Dermis blood vessel endothelial cell (primary cell): ENCODE results near the gene TXLNA. TPM values are rescaled to one million over a fixed set of nuclear protein-coding genes. Genes with fewer than 3 reads are reported as not detected.

ENCODE experiments used
- DNase-seq: peaks from one replicate; pipeline ENCODE4 v3.0.0; 2010
- total RNA-seq: library from RNA; depleted of rRNA; stranded (reverse); fragments of >200 nt; gene quantifications from 2 replicates; pipeline ENCODE4 v1.2.3, GENCODE V29; 2014

TXLNA gene
- total RNA-seq, 1 donor from 2014 or later: 83.7 TPM

GRCh38 chr1:32186077-32186476, 6.6 kb downstream of the TXLNA start:
- DNase-seq: no peak

DNA sequence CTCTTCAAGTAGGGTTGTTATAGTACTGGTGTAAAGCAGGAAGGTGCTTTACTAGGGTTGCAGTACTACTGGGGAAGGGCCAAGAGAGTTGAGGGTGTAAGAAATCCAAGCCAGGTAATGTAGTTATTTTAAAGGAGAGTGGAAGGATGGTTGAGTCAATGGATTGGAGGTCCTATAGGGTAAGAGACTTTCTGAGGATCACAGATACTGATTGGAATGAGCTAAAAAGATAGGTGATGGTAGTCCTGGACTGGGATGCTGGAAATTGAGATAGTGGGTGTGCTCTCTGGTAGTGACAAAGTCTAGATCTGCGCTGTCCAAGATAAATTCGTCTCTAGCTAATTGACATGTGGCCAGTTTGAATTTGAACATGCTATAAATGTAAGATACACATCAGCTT, 7.0 kb downstream of the TXLNA start:
- DNase-seq: no peak

DNA sequence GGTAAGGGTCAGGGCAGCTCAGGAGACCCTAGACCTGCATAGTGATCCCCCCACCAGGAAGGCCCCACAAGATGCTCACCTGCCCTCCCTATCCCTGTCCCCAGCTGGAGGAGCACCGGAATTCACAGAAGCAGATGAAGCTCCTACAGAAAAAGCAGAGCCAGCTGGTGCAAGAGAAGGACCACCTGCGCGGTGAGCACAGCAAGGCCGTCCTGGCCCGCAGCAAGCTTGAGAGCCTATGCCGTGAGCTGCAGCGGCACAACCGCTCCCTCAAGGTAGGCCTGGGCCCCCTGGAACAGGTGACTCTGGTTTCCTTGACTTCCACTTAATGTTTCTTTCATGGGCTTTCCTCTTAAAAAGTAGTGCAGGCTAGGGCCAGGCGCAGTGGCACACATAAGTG, 8.4 kb downstream of the TXLNA start:
- DNase-seq: no peak

- no peak for DNase-seq
Measured at GRCh38 chr1:32192220-32192948, 12.9 kb downstream of the TXLNA start.

GRCh38 chr1:32194984-32195383, 15.5 kb downstream of the TXLNA start:
- DNase-seq: no peak

- DNase-seq: no peak
Measured at GRCh38 chr1:32195531-32195930, 16.1 kb downstream of the TXLNA start.

DNA sequence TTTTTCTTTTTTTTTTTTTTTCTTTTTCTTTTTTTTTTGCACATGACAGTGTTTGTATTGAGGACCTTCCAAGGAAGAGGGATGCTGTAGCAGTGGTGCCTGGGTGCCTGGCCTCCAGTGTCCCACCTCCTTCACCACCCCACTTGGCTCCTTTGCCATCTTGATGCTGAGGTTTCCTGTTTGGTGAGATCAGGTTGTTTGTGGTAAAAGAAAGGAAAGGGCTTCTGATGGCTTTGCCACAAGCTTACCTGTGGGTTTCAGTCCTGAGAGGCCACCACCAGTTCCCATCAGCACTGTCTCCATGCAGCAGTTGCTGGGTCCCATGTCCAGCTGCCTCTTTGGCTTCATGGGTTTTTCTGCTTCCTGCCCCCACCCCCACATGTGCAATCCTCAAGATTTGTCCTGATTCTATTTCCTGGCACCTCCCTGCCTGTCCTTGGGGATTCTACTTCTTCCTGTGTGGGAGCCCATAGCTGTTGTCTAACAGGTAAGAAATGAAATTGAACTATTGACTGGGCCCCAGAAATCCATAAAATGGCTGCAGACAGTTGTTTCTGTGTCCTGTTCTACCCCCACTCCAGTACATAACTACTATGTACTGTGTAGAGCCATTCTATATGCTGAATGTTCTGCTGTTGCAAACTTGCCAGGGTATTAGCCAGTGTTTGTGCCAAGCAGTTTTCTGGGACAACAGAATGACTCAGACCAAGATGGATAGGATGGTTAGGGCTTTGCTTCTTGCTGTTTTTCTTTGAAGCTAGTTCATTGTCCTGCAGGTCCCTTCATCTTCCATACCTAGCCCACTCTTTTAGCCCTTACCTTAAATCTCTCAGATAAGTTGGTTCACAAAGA, 16.7 kb downstream of the TXLNA start:
- DNase-seq: no peak

GRCh38 chr1:32197074-32197473, 17.6 kb downstream of the TXLNA start:
- no peak for DNase-seq

GRCh38 chr1:32197837-32198236, 18.4 kb downstream of the TXLNA start:
- no peak for DNase-seq

DNA sequence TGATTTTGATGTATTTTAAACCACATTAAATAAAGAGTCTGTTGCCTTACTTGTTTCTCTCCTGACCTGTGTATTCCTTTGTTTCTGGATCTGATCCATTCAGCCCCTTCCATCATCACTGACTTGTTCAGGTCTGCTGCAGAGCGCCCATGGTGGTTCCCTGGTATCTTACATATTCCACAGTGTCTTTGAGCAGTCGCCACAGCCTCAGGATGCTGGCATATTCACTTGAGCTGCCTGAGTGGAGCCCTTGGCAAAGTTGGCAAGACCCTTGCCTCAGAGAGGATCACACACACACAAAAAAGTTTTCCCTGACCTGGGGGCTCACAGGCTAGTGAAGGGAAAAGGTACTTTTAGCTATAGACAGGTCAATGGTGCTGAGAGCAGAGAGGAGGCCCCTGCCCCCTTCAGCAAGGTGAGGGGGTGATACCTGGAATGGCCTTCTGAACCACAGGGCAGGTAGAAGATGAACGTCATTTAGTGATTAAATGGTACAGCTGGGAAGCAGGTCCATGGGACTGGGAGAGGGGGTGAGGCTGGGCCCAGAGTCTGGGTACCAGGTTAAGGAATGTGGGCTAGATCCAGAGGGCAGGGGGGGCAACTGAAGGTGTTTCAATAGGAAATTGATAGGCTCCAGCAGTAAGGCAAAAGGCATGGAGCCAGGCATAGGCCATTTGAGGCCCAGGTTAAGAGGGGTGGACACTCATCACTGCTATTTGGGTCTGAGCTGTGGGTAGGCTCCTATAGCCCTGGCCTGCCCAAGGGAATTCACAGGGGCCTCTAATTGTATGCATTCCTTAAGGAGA, 19.0 kb downstream of the TXLNA start:
- DNase-seq: no peak

- DNase-seq: no peak
Measured at GRCh38 chr1:32199043-32199716, 19.7 kb downstream of the TXLNA start.

DNA sequence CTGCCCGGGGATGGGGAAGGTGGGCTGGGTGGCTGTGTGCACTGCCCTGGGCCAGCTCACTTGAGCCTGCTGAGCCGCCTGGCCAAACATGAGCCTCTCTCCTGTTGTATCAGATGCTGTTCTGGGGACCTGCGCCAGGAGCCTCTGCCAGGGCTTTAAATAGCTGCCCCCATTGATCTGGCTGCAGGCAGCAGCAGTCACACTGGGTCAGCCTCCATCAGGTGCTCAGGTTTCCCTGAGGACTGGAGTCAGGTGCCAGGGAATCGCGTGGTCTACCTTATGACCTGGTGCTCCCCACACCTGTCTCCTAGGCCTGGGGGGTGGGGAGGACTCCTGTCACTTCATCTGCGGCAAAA, 20.2 kb downstream of the TXLNA start:
- DNase-seq: no peak

DNA sequence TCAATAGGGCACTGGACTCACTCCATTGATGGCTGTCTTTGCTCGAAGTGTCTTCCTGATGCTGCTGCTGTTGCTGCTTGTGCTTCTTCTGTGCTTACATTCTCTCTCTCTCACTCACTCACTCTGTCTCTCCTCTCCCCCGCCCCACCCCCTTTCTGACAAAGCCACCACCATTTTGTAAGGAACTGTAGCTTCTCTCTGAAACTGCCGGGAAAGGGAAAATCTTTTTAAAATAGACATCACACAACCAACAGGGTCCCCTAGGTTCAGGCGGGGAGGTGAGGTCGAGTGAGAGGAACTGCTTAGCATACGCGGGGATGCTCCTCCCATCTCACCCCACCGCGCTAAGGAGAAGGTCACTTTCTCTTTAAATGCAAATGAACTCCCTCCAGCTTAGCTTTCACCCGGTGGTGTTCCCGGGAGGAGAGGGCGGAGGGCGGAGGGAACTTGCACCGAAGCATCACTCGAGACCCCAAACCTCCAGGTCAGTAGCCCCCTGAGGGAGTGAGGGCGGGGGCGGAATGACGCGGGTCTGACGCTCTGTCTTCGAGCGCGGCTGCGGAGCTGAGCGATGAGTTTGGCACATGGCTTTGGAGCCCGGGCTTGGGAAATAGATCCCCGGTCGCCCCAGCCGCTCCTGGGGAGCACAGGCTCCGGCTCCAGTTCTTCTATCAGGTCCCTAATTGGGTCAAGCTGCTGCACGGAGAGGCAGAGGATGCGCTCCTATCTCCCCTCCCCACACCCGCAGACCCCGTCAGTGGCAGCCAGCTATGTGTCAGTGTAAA, 20.9 kb downstream of the TXLNA start, which contains the start of gene CCDC28B:
TSS of gene CCDC28B (plus strand) at position 370 of the 785 bp plus-strand sequence. CDS start 1,341 bp downstream, outside the sequence.
- DNase-seq: peak; percentile 51

- DNase-seq: peak; percentile 70
Measured at GRCh38 chr1:32201011-32201855, 21.8 kb downstream of the TXLNA start.

GRCh38 chr1:32204943-32205361, 25.5 kb downstream of the TXLNA start:
- no peak for DNase-seq

GRCh38 chr1:32205401-32206370, 26.2 kb downstream of the TXLNA start, which contains the start of gene IQCC:
Gene IQCC, plus strand, starts transcription at chr1:32205671. Its CDS starts 11 bp downstream, at chr1:32205682.
- peak; percentile 90 for DNase-seq

DNA sequence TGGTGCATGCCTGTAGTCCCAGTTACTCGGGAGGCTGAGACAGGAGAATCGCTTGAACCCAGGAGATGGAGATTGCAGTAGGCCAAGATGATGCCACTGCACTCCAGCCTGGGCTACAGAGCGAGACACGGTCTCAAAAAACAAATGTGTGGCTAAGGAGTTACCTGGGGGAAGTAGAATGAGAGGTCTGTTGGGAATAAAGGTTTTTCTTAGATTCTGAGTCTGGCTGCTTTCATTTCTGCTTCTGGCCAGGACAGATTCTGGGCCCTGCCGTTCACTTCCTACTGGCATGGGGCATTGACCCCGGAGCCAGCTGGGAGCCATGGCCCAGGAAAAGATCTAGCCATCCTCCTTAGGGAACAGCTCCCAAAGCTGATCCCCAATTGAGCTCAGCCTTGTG, 29.0 kb downstream of the TXLNA start:
- no peak for DNase-seq

- peak; percentile 59 for DNase-seq
Measured at GRCh38 chr1:32208891-32209328, 29.4 kb downstream of the TXLNA start, which contains the start of gene DCDC2B. Gene DCDC2B, plus strand, starts transcription at chr1:32209089. Its CDS starts 5 bp downstream, at chr1:32209094.
